SK-N-SH treated with all-trans-retinoic acid at 6 μM for 48 hours (cell line): Measurements from ENCODE around the gene GGTLC2.

Source experiments
- ARNTL ChIP-seq: fragments of 450-650 bp; formaldehyde crosslinking; IDR thresholded peaks from 2 replicates; pipeline ENCODE4 v1.5.0; 2020; ENCODE audit warnings: low read depth, mild to moderate bottlenecking, moderate library complexity, borderline replicate concordance
- OSR1 ChIP-seq: fragments of 250-450 bp; sonication (Bioruptor Pico); IDR thresholded peaks from 2 replicates; pipeline ENCODE4 v1.8.0; 2022; ENCODE audit warnings: moderate library complexity, mild to moderate bottlenecking, inconsistent platforms
- PATZ1 ChIP-seq: fragments of 250-450 bp; sonication (Bioruptor Pico); IDR thresholded peaks from 2 replicates; pipeline ENCODE4 v1.8.0; 2020; ENCODE audit warnings: mild to moderate bottlenecking, moderate library complexity, borderline replicate concordance
- SNAI2 ChIP-seq: fragments of 250-450 bp; sonication (Bioruptor Pico); IDR thresholded peaks from 2 replicates; pipeline ENCODE4 v1.5.0; 2020; ENCODE audit warnings: mild to moderate bottlenecking, moderate library complexity
- TSHZ2 ChIP-seq: fragments of 250-450 bp; sonication (Bioruptor Pico); IDR thresholded peaks from 2 replicates; pipeline ENCODE4 v1.5.0; 2020; ENCODE audit warnings: mild to moderate bottlenecking, moderate library complexity
- ZFP30 ChIP-seq: fragments of 450-650 bp; formaldehyde crosslinking; IDR thresholded peaks from 2 replicates; pipeline ENCODE4 v1.5.0; 2022; ENCODE audit warnings: mild to moderate bottlenecking, moderate library complexity
- ZNF70 ChIP-seq: fragments of 450-650 bp; formaldehyde crosslinking; IDR thresholded peaks from 2 replicates; pipeline ENCODE4 v1.5.0; 2020; ENCODE audit warnings: mild to moderate bottlenecking, moderate library complexity

- TF ChIP-seq OSR1 (CRISPR knock-in tag): no peak
- TF ChIP-seq TSHZ2 (CRISPR knock-in tag): no peak
- no peak for TF ChIP-seq PATZ1 (CRISPR knock-in tag)
- TF ChIP-seq ZFP30 (CRISPR knock-in tag): no peak
- no peak for TF ChIP-seq SNAI2
- no peak for TF ChIP-seq ARNTL (CRISPR knock-in tag)
- no peak for TF ChIP-seq ZNF70 (CRISPR knock-in tag)
Measured at GRCh38 chr22:22614065-22614464, 30.3 kb upstream of the GGTLC2 start.
